ENCODE data around the gene KRT86. TPM values are rescaled to one million over a fixed set of nuclear protein-coding genes. Genes with fewer than 3 reads are reported as not detected.

The KRT86 gene
- total and polyA plus RNA-seq, 9 of the 15 experiments (the other 6 are each of a cell fraction or from before 2014, with no cell fraction given) = not detected

GRCh38 chr12:52320784-52321400 lies 46.4 kb downstream of the KRT86 start, which contains the start of gene KRT83:
Gene KRT83, minus strand, starts transcription at chr12:52321398. Its CDS starts 63 bp downstream, at chr12:52321335.
- H3K27ac ChIP-seq (ENCODE audit: extremely low read depth, low read depth, low read length) = no peak within 1 kb of the TSS
- DNase-seq (ENCODE audit: extremely low read depth in 1 of 4, low spot score in 3 of 4) = no peak
- no peaks in the 10 kb centered on the region for H3K36me3 ChIP-seq (ENCODE audit: control insufficient read depth, insufficient read depth, low read length)
- under 1% methylated on average over 24 of the region's 35 CpGs for WGBS (ENCODE audit: insufficient coverage, low coverage, missing lambda C conversion rate)
- no peak within 1 kb of the TSS for H3K4me3 ChIP-seq
- H3K9ac ChIP-seq (ENCODE audit: insufficient read depth in 1 of 2, low read depth in 2 of 2, low read length in 2 of 2) = no peak within 1 kb of the TSS
- H3K27me3 ChIP-seq (ENCODE audit: control insufficient read depth in 2 of 2, insufficient read depth in 2 of 2, low read length in 2 of 2) = peaks cover 14 to 73% of the 10 kb centered on the region in 2 experiments
- ChIA-PET CTCF (ENCODE audit: low intra/inter-chr PET ratio) (no interaction called here), POLR2A (interaction anchor here (0.6 kb wide), 1 partner anchor 9 kb away, joined by 5 read pairs; no protein-coding TSS in a partner anchor)
- peaks cover 4% of the 10 kb centered on the region; the same call in 1 of the 2 replicates for H4K20me1 ChIP-seq (replicated peaks; ENCODE audit: control insufficient read depth, insufficient read depth, low read length)
- no peak within 1 kb of the TSS for H2AFZ ChIP-seq (ENCODE audit: low read depth, low read length)
- no TSS peak for BruUV-seq (replicated peaks)
- no peak for ATAC-seq
- no peaks in the 10 kb centered on the region for H3K9me3 ChIP-seq (replicated peaks; ENCODE audit: control insufficient read depth, insufficient read depth, low read depth, low read length)
- intact Hi-C loops (cut with micrococcal nuclease) (no loop called here), in situ Hi-C loops (cut with MboI) (no loop called here)
- no peaks in the 10 kb centered on the region for H3K9me1 ChIP-seq (ENCODE audit: control insufficient read depth, insufficient read depth, low read length)
- no peak within 1 kb of the TSS for H3K4me2 ChIP-seq (ENCODE audit: insufficient read depth, low read length)
- no peaks in the 10 kb centered on the region for H3K4me1 ChIP-seq (replicated peaks in 1 of 2; ENCODE audit: control insufficient read depth in 2 of 2, insufficient read depth in 2 of 2, low read length in 2 of 2)
- no peaks in the 10 kb centered on the region for H3K79me2 ChIP-seq (ENCODE audit: control insufficient read depth, insufficient read depth, low read length)
- TF ChIP-seq LCOR (CRISPR knock-in tag; IDR thresholded peaks at IDR 0.05) (no peak), ZBTB40 (IDR thresholded peaks at IDR 0.05) (no peak), ZBTB40 (CRISPR knock-in tag; IDR thresholded peaks at IDR 0.05) (no peak)
- no peak for FAIRE-seq
